ENCODE data around the gene ACSL1. TPM values are rescaled to one million over a fixed set of nuclear protein-coding genes. Genes with fewer than 3 reads are reported as not detected.
"Not testable (repeated sequence)": the region's sequence is repeated elsewhere in the genome, so short reads cannot be mapped to it uniquely, and the experiment has no call there.

The ACSL1 gene
- total RNA-seq, 1 donor from 2014 or later: 38.0 TPM

DNA sequence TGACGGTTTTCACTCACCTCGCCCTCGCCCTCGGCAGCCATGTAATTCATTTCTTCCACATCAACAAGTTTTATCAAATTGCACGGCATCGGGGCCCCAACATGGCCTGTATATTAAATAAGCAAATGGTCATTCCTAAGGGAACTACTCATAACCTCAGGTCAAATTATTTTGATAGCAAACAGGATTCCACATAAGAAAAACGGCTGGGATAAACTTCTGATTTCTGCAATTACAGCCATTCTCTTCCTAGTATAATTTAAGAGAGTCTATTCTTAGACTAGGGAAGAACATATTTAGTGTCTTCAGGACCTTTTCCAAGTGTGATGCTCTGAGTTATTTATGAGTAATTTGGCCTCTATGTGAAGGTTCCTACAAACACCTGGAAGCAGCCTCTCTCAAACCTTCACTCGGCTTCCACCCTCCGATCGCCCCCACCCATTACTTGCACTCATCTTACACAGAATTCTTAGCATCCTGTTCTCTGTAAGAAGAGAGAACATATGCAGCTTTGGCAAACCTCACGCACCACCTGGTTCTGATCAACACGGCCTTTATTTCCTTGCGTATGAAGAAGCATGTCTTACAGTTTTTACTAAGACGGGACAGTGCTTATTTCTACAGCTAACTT lies 62.5 kb downstream of the ACSL1 start:
- intact Hi-C loops (cut with micrococcal nuclease): loop anchor here (2.0 to 5.0 kb wide), 2 partner anchors 199 to 440 kb away; partner anchors contain the start of gene CFAP97

DNA sequence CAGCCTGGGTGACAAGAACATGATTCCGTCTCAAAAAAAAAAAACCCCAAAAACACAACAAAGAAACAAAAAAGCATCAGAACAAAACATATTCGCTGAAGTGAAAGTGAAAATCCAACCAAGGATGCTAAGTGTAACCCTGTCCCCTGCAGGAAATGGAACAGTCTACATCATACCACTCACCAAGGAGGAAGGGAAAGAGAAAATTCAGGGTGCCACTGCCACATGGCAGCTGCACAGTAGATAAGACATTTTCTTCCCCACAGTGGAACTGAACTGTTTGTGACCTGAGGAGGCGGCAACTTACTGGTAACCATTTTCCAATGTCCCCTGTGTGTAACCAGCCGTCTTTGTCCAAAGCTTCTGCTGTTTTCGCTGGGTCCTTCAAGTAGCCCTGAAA lies 63.7 kb downstream of the ACSL1 start:
- intact Hi-C loops (cut with micrococcal nuclease): loop anchor here (1.0 to 5.0 kb wide), 12 partner anchors 16 to 498 kb away; partner anchors contain the start of genes CASP3, CENPU, CFAP97 and IRF2

GRCh38 chr4:184760681-184761080 lies 65.1 kb downstream of the ACSL1 start:
- intact Hi-C loops (cut with micrococcal nuclease): loop anchor here (5.0 kb wide), 1 partner anchor 202 kb away; no protein-coding TSS in a partner anchor

- intact Hi-C loops (cut with micrococcal nuclease): no loop called here
Observed at GRCh38 chr4:184757810-184758209, 68.0 kb downstream of the ACSL1 start.

GRCh38 chr4:184756399-184756798 lies 69.4 kb downstream of the ACSL1 start:
- intact Hi-C loops (cut with micrococcal nuclease): no loop called here

GRCh38 chr4:184755278-184755677 lies 70.5 kb downstream of the ACSL1 start:
- intact Hi-C loops (cut with micrococcal nuclease): no loop called here

DNA sequence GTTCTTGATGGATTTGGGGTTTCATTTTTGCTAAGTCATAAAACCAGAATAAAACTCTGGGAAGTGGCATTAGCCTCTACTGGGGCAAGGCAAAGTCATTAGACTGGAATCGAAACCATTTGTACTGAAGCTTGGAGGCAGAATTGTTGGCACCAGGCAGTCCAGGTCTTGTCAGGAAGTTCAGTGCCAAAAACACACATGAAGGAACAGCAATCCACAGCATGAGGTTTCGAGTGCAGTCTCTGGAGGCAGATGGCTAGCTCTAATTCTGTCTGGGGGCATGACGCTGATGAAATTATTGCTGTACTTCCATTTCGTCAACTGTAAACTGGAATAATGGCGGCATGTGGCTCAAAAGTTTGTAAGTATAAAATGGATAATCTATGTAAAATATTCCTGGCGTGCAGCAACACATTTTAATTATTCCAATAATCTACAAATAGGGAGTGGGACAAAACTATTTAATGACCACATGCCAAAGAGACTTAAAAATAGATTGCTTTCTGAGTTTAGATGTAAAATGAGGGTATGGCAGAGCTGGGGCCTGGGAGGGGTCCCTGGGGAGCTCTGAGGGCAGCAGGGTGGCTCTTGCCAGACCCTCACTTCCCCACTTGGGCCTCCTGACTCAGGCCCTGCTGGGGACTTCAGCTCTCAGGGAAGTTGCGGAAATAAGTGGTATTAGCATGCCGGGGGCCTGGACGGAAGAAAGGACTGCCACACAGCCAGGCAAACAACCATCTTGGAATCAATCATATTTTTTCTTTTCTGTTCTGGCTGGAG lies 73.1 kb downstream of the ACSL1 start:
- intact Hi-C loops (cut with micrococcal nuclease): no loop called here

- intact Hi-C loops (cut with micrococcal nuclease): no loop called here
Observed at GRCh38 chr4:184751585-184751956, 74.2 kb downstream of the ACSL1 start.

DNA sequence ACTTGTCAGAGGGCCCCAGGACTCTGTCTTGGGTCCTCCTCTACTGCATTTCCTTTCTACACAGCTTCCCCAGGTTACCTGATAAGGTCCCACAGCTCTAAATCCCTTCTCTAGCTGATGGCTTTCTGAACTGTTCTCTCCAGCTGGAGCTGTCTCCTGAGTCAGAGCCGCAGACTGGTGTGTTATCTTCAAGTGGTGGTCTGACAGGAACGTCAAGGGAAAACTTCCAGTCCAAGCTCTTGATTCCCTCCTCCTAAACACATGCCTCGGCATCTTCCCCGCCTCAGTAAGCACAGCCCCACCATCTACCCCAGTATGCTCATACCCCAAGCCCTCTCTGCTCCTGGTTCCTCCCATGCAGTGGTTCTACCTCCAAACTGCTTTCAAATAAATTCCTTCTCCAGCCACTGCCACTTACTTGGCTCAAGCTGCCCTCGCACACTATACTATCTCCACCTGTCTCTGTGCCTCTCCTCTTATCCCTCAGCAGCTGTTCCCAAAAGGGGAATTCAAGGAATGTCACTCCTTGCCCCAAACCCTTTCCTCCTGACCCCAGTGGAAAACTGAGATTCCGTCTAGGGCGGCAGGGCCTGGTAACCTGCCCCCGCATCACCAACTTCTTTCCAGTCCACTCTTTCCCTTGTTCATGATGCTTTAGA lies 74.7 kb downstream of the ACSL1 start:
- intact Hi-C loops (cut with micrococcal nuclease): no loop called here

GRCh38 chr4:184748251-184748652 lies 77.5 kb downstream of the ACSL1 start:
- intact Hi-C loops (cut with micrococcal nuclease): loop anchor here (5.0 kb wide), 1 partner anchor 434 kb away; no protein-coding TSS in a partner anchor

- intact Hi-C loops (cut with micrococcal nuclease): loop anchor here (5.0 kb wide), 1 partner anchor 435 kb away; no protein-coding TSS in a partner anchor
Observed at GRCh38 chr4:184747034-184747830, 78.5 kb downstream of the ACSL1 start.

GRCh38 chr4:184745831-184746795 lies 79.7 kb downstream of the ACSL1 start:
- intact Hi-C loops (cut with micrococcal nuclease): loop anchor here (1.0 to 5.0 kb wide), 13 partner anchors 12 to 482 kb away; partner anchors contain the start of genes ACSL1, CASP3, CENPU and PRIMPOL

DNA sequence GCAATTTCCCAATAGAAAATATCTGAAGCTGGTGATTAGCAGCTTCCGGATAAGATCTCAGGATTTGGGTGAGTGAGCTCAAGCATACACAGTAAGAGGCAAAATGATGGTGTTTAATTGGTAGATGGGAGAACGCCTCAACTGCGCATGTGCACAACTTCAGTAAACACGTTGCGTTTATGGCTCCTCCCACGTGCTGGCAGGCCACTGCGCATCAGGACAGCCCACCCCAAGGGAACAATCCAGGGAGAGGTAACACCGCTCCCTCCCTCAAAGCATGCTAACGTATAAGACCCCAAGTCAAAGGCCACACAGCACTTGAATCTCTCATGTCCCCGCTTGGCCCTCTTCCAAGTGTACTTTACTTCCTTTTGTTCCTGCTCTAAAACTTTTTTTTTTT lies 81.5 kb downstream of the ACSL1 start:
- intact Hi-C loops (cut with micrococcal nuclease): no loop called here

DNA sequence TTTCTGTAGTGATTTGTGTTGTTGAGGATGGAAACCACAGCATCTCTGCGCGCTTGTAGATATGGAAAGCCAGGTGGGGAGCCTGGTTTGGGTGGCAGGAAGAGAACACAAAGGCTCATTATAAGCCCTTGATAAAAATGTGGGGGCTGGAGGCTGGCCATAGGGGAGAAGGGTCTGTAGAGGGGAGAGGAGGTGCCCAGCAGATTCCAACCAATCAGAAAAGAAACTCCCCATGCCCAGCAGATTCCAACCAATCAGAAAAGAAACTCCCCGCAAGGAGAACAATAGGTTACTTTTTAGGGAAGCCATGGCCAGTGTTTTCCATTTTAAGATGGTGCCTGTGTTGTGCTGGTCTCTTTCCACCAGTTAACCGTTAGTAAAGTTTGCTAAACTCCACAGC lies 82.1 kb downstream of the ACSL1 start:
- intact Hi-C loops (cut with micrococcal nuclease): no loop called here

DNA sequence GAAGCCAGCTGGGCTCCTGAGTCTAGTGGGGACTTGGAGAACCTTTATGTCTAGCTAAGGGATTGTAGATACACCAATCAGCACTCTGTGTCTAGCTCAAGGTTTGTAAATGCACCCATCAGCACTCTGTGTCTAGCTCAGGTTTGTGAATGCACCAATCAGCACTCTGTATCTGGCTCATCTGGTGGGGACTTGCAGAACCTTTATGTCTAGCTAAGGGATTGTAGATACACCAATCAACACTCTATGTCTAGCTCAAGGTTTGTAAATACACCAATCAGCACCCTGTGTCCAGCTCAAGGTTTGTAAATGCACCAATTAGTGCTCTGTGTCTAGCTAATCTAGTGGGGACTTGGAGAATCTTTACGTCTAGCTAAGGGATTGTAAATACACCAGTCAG lies 84.1 kb downstream of the ACSL1 start:
- intact Hi-C loops (cut with micrococcal nuclease): not testable (repeated sequence)

GRCh38 chr4:184740980-184741391 lies 84.8 kb downstream of the ACSL1 start:
- intact Hi-C loops (cut with micrococcal nuclease): no loop called here

DNA sequence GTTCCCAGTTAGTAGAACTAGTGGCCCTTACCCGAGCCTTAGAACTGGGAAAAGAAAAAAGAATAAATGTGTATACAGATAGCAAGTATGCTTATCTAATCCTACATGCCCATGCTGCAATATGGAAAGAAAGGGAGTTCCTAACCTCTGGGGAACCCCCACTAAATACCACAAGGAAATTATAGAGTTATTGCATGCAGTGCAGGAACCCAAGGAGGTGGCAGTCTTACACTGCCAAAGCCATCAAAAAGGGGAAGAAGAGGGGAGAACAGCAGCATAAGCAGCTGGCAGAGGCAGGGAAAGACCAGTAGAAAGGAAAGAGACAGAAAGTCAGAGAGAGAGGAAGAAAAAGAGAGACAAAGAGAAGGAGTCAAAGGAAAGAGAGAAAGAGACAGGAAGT lies 86.2 kb downstream of the ACSL1 start:
- intact Hi-C loops (cut with micrococcal nuclease): not testable (repeated sequence)

DNA sequence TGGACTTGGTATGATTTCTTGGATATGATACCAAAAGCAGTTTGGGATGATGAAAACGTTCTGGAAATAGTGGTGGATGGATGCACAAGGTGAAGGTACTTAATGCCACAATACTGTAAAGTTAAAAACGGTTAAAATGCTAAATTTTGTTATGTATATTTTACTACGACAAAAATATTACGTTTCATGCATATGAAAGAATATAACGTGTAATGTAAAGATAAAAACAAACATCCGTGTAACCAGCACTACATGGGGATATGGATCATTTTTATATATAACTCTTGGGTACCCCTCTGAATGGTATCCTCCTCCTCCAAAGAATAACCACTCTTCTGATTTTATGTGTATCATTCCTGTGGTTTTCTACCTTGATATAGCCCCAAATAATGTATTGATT lies 91.0 kb downstream of the ACSL1 start:
- intact Hi-C loops (cut with micrococcal nuclease): loop anchor here (1.0 to 5.0 kb wide), 19 partner anchors 11 to 1290 kb away; partner anchors contain the start of genes CASP3, CCDC110, CDKN2AIP and IRF2

DNA sequence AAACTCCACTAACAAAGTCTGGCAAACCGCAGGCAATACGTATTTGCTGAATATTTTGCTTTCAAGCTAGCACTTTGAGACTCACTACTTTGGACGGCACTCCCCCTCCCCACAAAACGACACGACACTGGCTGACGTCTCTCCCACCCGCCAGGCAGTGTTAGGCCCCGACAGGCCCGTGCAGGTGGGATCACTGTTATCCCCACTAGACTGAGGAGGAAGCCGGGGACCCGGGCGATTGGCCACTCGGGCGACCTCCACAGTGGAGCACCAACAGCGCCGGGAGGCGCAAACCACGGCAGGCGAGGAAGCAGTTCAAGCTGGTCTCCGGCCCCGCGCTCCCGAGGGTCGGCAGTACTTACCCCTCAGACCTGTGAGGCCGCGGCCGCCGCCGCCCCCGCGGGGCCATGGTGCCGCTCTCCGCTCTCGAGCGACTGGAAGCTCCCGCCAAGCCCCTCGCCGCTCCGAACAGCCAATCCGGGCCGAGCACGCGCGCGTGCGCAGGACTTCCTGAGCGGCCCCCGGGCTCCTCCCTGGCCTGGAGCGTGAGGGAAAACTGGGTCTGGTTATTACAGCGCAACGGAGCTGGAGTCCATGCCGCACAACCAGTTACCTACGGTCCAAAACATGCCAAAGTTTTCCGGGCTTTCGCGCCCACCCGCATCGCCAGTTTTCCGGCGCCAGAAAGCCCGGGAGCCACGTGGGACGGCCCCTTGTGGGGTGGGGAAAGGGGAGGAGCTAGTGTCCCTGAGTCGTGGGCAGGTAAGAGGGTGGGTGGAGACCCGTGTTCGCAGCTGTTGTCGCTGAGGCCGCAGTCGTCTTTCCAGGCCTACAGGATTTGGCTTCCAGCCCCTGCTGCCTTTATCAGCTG lies 91.9 kb downstream of the ACSL1 start, which contains the start of gene CENPU:
TSS of gene CENPU (minus strand) at position 443 of the 871 bp plus-strand sequence. CDS start at position 409, 34 bp downstream.
- intact Hi-C loops (cut with micrococcal nuclease): loop anchor here (1.0 to 5.0 kb wide), 22 partner anchors 11 to 1290 kb away; partner anchors contain the start of genes CASP3, CCDC110, CDKN2AIP and IRF2
